NOMO-1 treated with dmso at 0.1 percent for 144 hours (cell line): Measurements from ENCODE around the gene DNAJB1.
"Not testable (repeated sequence)": the region's sequence is repeated elsewhere in the genome, so short reads cannot be mapped to it uniquely, and the experiment has no call there.

Source experiments
- DNase-seq: peaks from one replicate; lab custom pipeline; 2025; ENCODE audit not compliant: unreplicated experiment; lab: John Stamatoyannopoulos, UW

DNAJB1 gene

GRCh38 chr19:14517840-14518505, at the start of gene DNAJB1:
Gene DNAJB1 (minus strand): TSS chr19:14518397. CDS start chr19:14518349, 48 bp downstream.
- DNase-seq: peak; percentile 64

GRCh38 chr19:14567079-14567478, 48.9 kb upstream of the DNAJB1 start:
- no peak for DNase-seq

- no peak for DNase-seq
Measured at GRCh38 chr19:14566712-14567077, 48.5 kb upstream of the DNAJB1 start.

GRCh38 chr19:14565765-14566711, 47.8 kb upstream of the DNAJB1 start:
- DNase-seq: no peak

GRCh38 chr19:14565298-14565679, 47.1 kb upstream of the DNAJB1 start:
- DNase-seq: no peak

GRCh38 chr19:14564652-14565297, 46.6 kb upstream of the DNAJB1 start:
- not testable (repeated sequence) for DNase-seq

GRCh38 chr19:14563989-14564651, 45.9 kb upstream of the DNAJB1 start:
- DNase-seq: no peak

GRCh38 chr19:14563590-14563926, 45.4 kb upstream of the DNAJB1 start:
- no peak for DNase-seq

GRCh38 chr19:14562660-14563589, 44.7 kb upstream of the DNAJB1 start:
- DNase-seq: no peak

- DNase-seq: no peak
Measured at GRCh38 chr19:14561847-14562351, 43.7 kb upstream of the DNAJB1 start.

GRCh38 chr19:14561249-14561648, 43.1 kb upstream of the DNAJB1 start:
- no peak for DNase-seq

GRCh38 chr19:14560776-14561108, 42.5 kb upstream of the DNAJB1 start:
- no peak for DNase-seq

GRCh38 chr19:14559916-14560775, 41.9 kb upstream of the DNAJB1 start:
- DNase-seq: no peak

GRCh38 chr19:14558370-14559066, 40.3 kb upstream of the DNAJB1 start:
- no peak for DNase-seq

GRCh38 chr19:14556662-14557188, 38.5 kb upstream of the DNAJB1 start:
- peak; percentile 74 for DNase-seq

- no peak for DNase-seq
Measured at GRCh38 chr19:14555918-14556661, 37.9 kb upstream of the DNAJB1 start.

- DNase-seq: no peak
Measured at GRCh38 chr19:14554382-14554812, 36.2 kb upstream of the DNAJB1 start.

- no peak for DNase-seq
Measured at GRCh38 chr19:14553939-14554243, 35.7 kb upstream of the DNAJB1 start.
